GM19467 (cell line): Measurements from ENCODE around the gene MAPK8IP1.

ENCODE experiments used
- ATAC-seq: cut with Tn5 transposase; IDR thresholded peaks from one replicate; pipeline ENCODE4 v1.9.1; 2021; ENCODE audit warnings: mild to moderate bottlenecking, moderate library complexity; ENCODE audit not compliant: unreplicated experiment

MAPK8IP1 gene

DNA sequence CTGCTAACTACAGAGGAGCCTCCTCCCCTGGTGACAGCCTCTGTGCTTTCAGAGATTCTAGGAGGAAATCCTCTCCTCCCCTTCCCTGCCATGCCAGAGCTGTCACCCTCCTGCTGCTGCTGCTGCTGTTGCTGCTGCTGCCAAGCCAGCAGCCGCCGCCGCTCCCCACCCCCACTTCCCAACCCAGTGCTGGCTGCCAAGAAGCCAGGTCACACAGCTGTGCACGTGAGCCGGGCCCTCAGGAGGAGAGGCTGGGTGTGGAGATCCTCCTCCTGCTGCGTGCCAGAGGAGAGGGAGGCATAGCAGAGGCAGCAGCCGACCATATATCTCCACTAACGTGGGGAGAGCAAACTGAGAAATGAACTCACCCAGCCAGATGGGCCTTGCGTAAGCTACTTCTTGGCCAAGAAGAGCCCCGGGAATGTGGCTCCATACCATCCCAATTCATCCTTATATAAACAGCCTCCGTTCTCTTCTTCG lies 25.8 kb upstream of the MAPK8IP1 start:
- no peak for ATAC-seq

DNA sequence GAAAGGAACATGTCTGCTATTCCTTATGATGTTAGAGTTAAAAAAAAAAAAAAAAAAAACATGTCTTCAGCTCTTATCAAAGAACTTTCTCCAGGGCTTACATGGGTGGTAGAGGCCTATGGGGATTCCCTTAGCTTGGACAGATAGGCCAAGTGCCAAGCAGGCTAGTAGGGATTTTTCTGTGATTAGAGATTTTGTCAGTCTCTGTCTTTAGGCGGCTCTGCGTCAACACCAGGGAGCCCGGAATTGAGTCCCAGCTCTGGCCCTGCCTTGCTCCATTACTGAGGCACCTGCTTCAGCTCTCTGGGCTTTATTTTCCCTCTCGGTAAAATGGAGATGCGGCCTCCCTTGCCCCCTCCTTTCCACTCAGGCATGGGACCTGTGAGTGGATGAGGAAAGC lies 25.1 kb upstream of the MAPK8IP1 start:
- no peak for ATAC-seq

DNA sequence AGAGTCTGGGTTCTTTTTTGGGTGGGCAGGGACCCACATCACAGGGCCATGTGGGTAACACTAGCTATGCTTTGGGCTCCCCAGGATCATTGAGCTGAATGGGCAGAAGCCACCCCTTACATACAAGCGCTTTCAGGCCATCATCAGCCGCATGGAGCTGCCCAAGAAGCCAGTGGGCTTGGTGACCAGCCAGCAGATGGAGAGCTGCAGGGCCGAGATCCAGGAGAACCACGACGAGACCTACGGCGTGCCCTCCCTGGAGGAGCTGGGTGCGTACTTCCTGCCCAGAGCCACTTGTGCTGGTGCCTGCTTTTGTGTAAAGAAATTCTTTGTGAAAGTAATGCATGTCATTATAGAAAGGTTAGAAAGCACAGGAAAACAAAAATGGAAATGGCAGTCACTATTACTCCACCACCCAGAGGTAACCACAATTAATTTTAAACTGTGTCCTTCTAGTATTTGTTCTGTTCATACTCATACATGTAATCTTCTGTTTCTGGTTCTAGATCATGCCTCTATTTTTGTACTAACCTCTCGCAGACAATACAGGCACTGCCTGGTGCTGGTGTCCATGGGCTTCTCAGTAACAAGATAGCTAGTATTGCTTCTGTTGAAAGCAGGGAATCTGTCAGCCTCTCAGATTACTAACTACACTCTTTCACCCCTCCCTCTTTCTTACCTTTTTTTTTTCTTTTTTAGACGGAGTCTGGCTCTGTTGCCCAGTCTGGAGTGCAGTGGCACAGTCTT lies 24.5 kb upstream of the MAPK8IP1 start:
- ATAC-seq, result no peak

DNA sequence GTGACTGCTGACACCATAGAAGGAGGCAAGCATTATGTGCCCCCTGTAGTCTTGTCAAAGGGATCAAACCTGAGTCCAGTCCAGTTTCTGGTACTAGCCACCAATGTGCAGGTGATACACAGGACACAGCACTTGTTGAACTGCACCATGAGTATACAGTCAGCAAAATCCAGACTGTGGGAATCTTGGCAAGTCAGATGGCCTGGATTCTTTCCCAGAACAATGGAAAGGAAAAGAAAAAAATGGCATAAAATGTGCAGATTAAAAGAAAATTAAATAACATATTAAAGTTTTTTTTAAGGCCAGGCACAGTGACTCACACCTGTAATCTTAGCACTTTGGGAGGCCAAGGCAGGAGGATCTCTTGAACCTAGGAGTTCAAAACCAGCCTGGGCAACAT lies 21.4 kb upstream of the MAPK8IP1 start:
- no peak for ATAC-seq

DNA sequence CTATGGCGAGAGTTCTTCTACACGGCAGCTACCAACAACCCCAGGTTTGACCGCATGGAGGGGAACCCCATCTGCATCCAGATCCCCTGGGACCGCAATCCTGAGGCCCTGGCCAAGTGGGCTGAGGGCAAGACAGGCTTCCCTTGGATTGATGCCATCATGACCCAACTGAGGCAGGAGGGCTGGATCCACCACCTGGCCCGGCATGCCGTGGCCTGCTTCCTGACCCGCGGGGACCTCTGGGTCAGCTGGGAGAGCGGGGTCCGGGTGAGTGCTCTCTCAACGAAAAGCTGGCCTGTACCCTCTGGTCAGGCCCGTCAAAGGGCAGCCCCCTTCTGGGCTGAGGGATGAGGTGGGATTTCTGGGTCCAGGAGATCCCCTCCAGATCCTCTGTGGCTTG lies 15.9 kb upstream of the MAPK8IP1 start:
- no peak for ATAC-seq

DNA sequence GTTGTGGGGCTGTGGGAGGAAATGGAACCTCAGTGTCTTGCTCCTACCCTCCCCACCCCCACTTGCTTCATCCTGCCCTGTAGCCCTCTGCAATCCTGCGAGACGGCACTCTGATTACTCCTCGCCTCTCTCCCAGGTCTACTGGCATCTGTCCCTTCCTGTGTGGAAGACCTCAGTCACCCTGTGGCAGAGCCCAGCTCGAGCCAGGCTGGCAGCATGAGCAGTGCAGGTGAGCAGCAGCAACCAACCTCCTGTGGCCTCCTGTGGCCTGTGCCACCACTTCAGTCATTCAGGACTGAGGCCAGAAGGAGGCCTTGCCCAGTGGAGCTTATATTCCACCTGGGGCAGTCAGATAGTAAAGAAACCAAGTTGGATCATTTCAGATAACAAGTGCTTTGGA lies 14.7 kb upstream of the MAPK8IP1 start:
- no peak for ATAC-seq

DNA sequence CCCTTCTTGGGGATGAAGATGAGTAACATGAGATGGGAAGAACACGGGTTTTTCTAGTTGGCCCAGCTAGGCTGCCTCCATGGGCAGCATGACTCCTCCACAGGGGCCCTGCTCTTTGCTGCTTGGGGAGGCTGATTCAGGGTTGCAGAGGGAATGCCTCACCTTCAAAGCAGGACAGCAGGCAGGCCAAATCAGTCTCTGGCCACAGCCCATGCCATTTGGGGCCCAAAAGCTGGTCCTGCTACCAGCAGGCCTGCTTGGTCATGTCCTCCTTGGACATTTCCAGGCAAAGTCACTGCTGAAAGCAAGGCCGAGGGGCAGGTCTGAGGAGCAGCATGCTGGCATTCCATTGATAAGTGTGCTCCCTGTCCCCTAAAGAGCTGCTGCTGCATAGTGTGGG lies 13.8 kb upstream of the MAPK8IP1 start:
- no peak for ATAC-seq

DNA sequence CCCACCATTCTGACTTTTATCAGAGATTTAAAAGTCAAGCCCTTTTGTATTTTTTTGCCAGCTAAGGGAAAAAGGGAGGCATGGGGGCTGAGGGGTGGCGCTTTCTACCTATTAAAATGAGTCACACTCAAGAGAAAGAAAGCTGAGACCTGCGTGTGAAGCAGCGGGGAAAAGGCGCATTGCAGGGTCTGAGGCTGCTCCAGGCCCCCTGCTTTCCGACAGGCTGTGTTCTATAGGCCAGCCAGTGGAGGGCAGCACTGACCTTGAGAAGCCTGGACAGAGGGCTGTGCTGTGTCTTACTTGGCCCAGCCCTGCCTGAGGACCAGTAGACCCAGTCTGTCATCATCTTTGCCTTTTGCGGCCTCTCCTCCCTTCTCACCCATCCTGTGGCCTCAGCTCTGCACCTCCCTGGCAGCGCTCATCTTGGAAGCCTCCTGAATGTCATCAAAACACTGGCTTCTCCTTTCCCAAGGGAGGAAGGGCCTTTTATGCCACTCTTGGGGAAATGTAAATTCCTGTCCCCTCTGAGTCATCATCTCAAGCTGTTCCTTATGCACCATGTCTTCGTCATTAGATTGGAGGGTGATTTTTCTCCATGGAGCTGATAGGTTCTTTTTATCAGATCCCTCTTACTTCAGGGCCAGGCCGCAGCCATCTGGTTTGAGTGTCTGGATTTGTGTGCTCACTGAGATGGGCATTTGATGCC lies 12.6 kb upstream of the MAPK8IP1 start:
- ATAC-seq, result no peak

DNA sequence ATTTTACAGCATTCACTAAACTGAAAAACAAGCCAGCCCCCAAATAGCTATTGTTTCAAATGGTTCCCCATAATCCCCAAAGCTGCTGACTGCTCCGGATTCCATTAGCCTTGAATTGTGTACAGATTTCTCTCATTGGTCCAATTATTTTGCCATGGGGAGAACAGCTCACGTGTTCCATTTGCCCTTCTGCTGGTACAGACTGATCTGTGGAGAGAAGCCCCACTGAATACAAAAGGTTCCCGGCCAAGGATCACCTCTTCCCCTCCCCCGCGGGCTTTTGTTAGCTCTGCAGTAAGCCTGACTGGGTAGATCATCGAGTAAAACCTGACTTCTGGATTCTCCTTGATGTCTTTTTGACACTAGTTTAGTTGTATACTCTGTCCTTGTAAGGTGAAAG lies 9.1 kb upstream of the MAPK8IP1 start:
- no peak for ATAC-seq

DNA sequence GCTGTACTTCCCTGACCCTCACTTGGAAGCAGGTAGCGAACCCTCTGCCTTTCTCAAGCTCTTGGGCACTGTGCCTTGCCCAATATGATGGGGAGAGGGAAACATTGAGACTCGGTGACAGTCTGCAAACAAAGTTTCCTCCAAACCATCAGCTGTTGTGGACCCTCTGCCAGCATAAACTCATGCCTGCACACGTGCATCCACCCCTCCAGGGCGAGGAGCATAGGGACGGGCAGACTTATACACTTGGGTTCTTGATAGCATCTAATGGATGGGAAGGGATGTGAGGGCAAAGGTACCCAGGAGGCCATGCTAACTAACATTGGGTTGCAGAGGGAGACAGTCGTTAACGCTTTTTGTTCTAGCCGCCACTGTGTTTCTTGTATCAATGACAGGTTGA lies 8.2 kb upstream of the MAPK8IP1 start:
- no peak for ATAC-seq

DNA sequence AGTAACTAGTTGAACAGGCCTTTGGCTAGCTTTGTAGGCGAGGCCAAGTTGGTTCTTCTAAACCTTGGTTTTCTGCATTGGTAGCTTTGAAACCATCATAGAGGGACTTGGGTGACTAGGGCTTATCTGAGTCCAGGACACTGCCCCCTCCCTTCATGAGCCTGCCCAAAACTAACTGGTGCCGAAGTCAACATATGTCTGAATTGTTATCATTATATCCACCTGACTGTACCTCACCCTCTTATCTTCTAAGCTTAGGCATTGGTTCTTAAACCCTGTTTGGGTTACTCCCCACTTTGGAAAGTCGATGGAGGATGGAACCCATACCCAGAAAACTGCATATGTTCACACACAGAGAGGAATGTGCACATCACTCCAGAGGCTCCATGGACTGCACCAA lies 7.6 kb upstream of the MAPK8IP1 start:
- ATAC-seq, result no peak

DNA sequence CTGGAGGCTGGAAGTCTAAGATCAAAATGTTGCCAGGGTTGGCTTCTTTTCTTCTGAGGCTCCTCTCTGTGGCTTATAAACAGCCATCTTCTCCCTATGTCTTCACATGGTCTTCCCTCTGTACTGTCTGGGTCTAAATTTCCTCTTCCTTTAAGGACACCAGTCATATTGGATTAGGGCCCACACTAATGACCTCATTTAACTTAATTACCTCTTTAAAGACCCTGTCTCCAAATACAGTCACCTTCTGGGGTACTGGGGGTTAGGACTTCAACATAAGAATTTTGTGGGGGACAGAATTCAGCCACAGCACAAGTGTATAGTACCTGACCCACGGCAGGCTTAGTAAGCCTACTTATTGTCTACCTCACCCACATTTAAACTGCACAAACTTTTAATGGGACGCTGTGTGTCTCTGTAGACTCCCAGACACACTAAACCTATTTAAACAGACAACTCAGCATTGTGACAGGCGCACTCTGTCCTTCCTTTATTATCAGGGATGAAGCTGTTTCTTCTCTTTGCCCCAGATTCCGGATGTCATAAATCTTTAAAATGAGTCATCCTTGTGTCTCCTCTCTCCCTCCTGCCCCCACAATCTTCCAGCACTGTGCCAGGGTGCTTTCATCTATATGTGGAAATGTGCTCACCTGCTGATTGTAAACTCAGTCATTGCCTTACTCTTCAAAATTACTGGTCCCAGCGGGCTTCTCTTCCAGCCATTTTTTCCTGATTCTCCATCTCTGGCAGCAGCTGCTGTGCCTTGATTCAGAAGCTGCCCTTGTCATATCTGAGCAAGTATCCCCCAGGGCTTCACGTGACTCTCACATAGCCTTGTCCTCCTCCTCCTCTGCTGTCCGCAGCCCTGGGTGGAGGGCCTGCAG lies 5.4 kb upstream of the MAPK8IP1 start:
- no peak for ATAC-seq

DNA sequence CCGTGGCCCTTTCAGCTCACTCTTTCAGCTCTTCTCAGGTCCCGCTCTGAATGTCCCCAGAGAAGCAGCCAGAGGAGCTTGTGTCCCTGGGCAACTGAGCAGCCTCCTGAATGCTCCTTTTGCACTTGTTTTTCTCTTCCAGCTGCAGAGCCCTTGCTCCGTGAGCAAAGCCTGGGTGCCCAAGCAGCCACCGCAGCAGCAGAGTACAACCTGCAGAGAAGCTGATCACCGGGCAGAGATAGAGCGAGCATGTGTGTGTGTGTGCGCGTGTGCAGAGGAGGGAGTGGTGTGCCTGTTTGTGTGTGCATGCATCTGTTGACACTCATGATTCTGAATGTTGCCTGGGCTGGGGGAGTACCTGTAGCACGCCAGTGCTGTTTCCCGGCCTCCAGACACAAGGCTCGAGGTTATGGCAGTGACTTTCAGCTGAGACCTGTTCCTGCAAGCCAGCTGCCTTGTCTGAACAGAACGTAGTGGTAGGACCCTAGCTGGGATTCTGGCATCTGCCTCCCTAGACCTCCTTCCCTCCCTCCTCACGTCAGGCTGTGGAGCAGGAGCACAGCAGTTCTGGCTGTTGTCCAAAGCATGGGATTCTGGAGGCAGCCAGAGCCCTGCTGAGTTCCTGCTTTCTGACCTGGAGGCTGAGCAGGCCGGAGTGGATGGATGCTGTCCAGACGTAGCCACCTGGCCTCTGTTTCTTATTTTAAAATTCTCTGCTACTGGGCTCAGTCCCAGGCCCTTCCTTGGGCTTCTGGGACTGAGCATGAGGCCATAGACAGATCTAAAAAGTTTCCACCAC lies 4.5 kb upstream of the MAPK8IP1 start:
- no peak for ATAC-seq

DNA sequence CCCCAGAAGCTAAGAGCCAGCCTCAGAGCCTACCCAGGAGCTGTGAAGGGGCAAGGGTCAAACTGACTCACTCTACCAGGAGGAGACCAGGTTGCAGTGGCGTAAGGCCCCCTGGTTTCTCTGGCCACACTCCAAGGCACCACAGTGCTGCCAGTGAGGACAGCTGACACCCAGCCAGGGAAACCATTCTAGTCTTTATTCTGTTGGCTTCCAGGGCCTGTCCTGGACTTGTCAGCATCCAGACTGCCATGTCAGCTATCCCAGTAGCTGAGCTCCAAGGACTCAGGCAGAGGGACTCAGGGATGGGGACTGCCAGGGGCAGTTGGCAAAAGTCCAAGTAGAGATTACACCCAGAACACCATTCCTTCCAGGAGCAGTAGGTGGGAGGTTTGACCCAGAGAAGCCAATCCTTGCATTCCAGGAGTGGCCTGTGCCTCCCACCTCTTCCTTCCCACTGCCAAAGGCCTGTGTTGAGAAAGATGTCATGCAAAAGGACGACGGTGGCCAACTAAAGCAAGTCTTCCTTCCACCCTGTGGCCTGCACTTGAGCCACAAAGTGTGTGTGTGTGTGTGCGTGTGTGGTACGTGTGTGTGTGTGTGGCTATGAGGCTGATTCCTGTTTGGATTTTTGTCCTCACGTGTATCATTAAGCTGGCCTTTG lies 3.6 kb upstream of the MAPK8IP1 start:
- ATAC-seq, result no peak

DNA sequence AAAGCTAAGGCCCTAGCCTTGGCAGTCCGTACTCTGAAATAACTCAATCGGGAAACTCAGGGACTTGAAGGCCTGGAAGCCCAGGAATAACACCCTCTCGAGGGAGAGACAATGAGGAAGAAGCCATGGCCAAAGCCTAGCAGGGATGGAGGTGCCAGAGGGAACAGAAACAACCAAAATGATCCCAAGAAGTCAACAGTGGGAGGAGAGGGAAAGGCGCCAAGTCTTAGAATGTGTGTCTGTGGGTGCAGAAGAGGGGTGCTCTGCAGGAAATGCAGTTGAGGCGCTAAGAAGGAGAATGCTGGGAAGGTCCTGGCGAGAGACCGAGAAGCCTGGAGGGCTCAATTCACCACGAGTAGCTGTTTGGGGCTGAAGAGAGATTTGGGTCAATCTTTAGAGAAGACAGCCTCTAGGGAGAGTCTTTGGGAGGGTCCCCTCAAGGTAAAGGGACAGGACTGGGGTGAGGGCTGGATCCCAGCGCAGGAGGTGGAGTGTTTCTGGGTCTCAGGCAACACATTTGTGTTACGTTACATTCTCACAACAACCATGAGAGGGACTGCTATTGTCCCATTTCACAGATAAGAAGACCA lies 760 bp upstream of the MAPK8IP1 start:
- no peak for ATAC-seq

DNA sequence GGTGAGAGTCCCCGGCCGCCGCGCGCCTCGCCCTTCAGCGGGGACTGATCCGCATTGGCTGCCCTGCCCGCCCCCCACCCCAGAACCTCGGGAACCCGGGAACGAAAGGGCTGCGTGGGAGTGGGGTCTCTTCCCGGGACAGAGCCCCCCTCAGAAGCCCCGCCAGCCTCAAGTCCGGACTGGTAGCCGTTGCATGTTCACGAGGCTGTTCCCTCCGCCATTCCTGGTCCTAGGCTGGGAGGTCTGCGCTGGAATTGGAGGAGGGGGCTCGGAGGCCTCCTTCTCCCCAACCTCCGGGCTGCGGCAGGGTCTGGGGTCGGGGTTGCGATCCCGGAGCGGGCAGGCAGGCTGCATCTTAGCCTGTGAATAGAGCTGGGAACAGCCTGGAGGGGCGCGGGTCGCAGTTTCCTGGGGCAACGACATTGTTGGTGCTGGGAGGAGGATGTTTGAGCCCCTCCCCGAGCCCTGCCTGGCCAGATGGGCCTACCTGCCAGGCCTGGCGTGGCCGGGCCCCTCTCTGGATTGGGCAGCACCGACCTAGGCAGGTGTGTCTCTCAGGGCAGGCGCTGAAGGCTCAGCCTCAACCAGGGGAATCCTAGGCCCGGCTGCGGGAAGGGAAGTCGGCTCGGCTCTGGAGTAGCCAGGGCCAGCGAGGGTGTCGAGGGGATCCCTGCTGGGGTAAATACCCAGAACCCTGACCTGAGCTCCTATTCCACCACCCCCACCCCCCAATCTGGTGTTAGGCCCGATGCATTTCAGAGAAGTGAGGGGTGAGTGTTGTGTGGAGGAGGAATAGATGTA lies 670 bp downstream of the MAPK8IP1 start:
- ATAC-seq, result no peak

DNA sequence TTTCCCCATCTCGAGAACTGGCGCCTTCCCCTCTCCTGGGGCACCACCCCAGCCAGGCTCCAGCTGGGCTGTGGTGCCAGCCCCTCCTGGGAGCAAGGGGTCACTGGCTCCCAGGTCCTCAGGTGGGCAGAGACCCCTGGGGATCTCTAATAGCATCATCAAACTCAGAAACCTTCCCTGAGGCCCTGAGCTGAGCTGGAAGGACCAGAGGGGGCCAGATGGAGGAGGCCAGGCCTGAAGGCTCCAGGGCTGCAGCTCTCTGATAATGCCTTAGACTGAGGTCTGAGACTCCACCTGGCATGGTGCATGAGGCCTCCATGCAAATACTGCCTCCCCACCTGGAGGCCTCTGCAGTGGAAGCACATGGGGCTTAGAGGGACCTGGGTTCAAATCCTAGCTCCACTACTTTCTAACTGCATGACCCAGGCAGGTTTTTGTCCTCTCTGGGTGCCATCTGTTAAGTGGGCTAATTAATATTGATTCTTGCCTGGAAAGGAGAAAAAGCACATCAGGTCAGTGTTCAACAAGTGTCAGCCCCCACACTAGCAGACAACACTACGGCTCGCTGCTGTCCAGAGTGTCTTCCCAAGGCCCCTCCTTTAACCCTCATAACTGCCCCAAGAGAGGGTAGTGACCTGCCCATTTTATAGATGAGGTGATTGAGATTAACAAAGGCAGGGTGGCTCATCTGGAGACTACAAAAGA lies 1.5 kb downstream of the MAPK8IP1 start:
- no peak for ATAC-seq

DNA sequence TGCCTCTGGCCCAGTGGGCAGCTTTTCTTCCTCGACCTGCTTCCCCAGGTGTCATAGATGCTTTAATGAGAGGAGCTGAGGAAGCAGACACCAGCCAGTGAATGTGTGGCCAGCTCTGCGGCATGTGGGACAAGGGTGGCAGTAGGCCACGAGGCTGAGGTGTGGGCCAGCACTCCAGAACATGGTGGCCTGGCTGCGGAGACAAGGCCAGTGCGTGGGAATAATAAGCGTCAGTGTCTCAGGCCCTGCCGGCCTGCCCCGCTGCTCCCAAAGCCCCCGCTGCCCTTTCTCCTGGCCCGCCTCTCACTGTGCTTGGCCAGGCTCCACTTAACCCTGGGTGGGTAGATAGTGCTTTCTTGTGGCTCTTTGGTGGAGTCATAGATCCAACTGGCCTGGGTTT lies 2.1 kb downstream of the MAPK8IP1 start:
- ATAC-seq, result no peak
